T1000 (cell line): ENCODE measurements around the gene FXYD5.

Experiments used
- DNase-seq: peaks from one replicate; lab custom pipeline; 2025; ENCODE audit warnings: mixed read lengths; lab: John Stamatoyannopoulos, UW

Gene FXYD5

GRCh38 chr19:35214766-35215422, 60.4 kb downstream of the FXYD5 start:
- DNase-seq = no peak

DNA sequence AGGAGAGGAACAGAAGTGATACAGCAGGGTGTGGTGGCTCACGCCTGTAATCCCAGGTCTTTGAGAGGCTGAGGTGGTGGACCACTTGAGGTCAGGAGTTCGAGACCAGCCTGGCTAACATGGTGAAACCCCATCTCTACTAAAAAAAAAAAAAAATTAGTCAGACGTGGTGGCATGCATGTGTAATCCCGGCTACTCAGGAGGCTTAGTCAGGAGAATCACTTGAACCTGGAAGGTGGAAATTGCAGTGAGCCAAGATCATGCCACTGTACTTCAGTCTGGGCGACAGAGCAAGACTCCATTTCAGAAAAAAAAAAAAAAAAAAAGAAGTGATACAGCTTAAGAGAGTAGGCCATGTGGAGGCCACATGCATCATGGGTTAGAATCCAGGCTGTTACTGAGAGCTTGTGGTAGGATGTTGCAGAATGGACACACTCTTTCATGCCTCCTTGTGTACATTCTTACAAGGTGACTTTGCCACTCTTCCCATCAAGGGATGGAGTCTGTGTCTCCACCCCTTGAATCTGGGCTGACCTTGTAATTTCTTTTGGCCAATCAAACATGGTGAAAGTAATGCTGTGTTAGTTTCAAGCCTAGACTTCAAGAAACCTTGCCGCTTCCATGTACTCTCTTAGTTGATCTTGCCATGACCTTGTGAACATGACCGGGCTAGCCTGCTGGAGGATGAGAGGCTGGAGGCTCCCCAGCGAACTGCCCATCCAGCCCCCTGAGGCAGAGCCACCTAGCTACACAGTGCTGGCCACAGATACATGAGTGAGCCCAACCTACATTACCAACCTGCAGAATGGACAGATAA, 61.7 kb downstream of the FXYD5 start:
- DNase-seq = no peak

DNA sequence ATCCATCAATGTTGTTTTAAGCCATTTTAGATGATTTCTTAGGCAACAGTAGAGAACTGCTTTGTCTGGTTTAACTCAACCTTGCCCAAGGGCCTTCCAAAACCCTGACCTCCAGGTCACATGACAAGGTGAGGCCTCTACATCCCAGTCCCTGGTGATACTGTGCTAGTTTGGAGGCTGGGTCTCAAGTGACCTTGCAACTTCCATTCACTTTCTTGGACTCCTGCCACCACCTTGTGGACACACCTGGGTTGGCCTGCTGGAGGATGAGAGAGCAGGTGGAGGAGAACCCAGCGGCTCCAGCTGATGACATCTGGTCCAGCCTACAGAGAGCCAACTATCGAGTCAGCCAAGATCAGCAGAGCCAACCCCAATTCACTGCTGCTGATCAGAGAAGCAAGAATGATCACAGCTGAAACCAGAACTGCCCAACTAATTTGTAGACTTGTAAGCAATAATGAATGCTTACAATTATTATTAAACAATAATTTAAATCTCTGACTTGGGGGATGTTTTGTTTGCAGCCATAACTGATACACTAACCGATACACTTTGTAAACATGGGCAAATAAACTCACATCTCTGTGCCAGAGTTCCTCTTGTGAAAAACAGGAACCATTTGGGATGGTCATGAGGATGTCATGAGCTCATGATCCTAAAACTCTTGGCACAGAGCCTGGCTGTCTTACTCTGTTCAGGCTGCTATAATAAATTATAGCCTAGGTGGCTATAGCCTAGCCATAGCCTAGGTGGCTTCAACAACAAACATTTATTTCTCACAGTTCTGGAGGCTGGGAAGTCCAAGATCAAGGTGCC, 62.5 kb downstream of the FXYD5 start:
- no peak for DNase-seq

DNA sequence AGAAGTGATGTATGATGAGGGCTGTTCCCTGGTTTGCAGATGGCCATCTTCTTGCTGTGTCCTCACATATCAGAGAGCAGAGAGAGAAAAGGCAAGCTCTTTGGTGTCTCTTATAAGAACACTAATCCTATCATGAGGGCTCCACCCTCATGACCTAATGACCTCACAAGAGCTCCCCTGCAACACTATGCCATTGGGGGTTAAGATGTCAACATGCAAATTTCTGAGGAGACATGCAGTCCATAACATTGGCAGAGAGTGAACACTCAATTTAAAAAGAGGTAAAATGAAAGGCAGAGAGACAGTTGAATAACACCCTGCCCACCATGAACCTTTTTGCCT, 63.1 kb downstream of the FXYD5 start:
- no peak for DNase-seq

- DNase-seq = no peak
These were observed 64.5 kb downstream of the FXYD5 start for GRCh38 chr19:35219008-35219407.
